GM18517 (cell line): ENCODE measurements around the gene SCN2A.

Experiments
- ATAC-seq: cut with Tn5 transposase; IDR thresholded peaks from one replicate; pipeline ENCODE4 v1.9.1; 2021; ENCODE audit warnings: mild to moderate bottlenecking, moderate library complexity; ENCODE audit not compliant: unreplicated experiment

SCN2A gene

GRCh38 chr2:165410276-165410675 lies 171.1 kb downstream of the SCN2A start:
- ATAC-seq, result no peak

GRCh38 chr2:165414187-165414586 lies 175.0 kb downstream of the SCN2A start:
- no peak for ATAC-seq

- ATAC-seq, result no peak
Measured at GRCh38 chr2:165417009-165417408, 177.8 kb downstream of the SCN2A start.

GRCh38 chr2:165420231-165420630 lies 181.0 kb downstream of the SCN2A start:
- ATAC-seq, result no peak

GRCh38 chr2:165423081-165423480 lies 183.9 kb downstream of the SCN2A start:
- no peak for ATAC-seq

- ATAC-seq, result no peak
Measured at GRCh38 chr2:165425556-165425955, 186.3 kb downstream of the SCN2A start.

GRCh38 chr2:165427686-165428085 lies 188.5 kb downstream of the SCN2A start:
- no peak for ATAC-seq

- ATAC-seq, result no peak
Measured at GRCh38 chr2:165428926-165429325, 189.7 kb downstream of the SCN2A start.

- ATAC-seq, result no peak
Measured at GRCh38 chr2:165431014-165431413, 191.8 kb downstream of the SCN2A start.

GRCh38 chr2:165432234-165432966 lies 193.2 kb downstream of the SCN2A start:
- no peak for ATAC-seq

GRCh38 chr2:165434865-165435496 lies 195.8 kb downstream of the SCN2A start:
- no peak for ATAC-seq

- no peak for ATAC-seq
Measured at GRCh38 chr2:165435611-165436010, 196.4 kb downstream of the SCN2A start.

- ATAC-seq, result no peak
Measured at GRCh38 chr2:165436559-165436958, 197.3 kb downstream of the SCN2A start.

- no peak for ATAC-seq
Measured at GRCh38 chr2:165440367-165440766, 201.2 kb downstream of the SCN2A start.
